ENCODE results near the gene SP110. TPM values are rescaled to one million over a fixed set of nuclear protein-coding genes. Genes with fewer than 3 reads are reported as not detected.

The SP110 gene
- total RNA-seq, 1 experiment from 2014 or later: 11.0 TPM

DNA sequence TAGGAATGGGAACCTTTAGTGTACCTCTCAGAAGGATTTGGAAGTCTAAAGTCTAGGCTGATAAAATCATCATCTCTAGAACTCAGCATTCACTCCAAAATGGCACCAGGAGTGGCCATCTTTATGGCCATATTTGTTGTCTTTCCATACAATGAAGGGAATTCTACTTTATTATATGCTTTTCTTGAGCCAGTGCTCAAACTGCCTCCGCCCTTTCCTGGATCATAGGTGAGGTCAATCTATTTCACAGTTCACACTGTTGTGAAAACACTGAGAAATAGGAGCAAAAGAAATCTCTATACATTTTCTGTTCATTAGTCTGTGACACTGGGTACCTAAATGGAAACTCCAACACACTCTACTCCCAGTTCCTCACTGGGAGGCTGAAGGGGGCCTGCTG, 55.6 kb downstream of the SP110 start:
- intact Hi-C loops (cut with micrococcal nuclease; ENCODE audit: unreplicated experiment): loop anchor here (5.0 to 10.0 kb wide), 3 partner anchors 97 to 448 kb away; partner anchors contain the start of gene SLC16A14
- Histone ChIP-seq H3K9me3 (ENCODE audit: low read depth, low read length, poor library complexity, severe bottlenecking) (no peaks in the 10 kb centered on the region), H3K36me3 (ENCODE audit: insufficient read depth, low read length, poor library complexity, severe bottlenecking) (no peaks in the 10 kb centered on the region), H3K4me1 (ENCODE audit: insufficient read depth, low read length, poor library complexity, severe bottlenecking) (no peaks in the 10 kb centered on the region), H3K27ac (ENCODE audit: low read depth, low read length, poor library complexity, severe bottlenecking) (no peak overlapping the region), H3K27me3 (replicated peaks; ENCODE audit: insufficient read depth, low read depth, low read length, poor library complexity) (no peaks in the 10 kb centered on the region), H3K4me3 (ENCODE audit: low read depth, low read length, poor library complexity, severe bottlenecking) (no peak overlapping the region)
- DNase-seq (ENCODE audit: low spot score): no peak
- TF ChIP-seq, protein P1, sequence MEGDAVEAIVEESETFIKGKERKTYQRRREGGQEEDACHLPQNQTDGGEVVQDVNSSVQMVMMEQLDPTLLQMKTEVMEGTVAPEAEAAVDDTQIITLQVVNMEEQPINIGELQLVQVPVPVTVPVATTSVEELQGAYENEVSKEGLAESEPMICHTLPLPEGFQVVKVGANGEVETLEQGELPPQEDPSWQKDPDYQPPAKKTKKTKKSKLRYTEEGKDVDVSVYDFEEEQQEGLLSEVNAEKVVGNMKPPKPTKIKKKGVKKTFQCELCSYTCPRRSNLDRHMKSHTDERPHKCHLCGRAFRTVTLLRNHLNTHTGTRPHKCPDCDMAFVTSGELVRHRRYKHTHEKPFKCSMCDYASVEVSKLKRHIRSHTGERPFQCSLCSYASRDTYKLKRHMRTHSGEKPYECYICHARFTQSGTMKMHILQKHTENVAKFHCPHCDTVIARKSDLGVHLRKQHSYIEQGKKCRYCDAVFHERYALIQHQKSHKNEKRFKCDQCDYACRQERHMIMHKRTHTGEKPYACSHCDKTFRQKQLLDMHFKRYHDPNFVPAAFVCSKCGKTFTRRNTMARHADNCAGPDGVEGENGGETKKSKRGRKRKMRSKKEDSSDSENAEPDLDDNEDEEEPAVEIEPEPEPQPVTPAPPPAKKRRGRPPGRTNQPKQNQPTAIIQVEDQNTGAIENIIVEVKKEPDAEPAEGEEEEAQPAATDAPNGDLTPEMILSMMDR (conservative IDR thresholded peaks at IDR 0.05; ENCODE audit: low read depth, low read length): no peak
- TF ChIP-seq EZH2 (IDR thresholded peaks at IDR 0.05; ENCODE audit: borderline replicate concordance, low read depth, low read length, poor library complexity, severe bottlenecking): no peak
- ChIA-PET CTCF (no interaction called here), POLR2A (ENCODE audit: low non-redundant PET) (no interaction called here)
- no TSS peak for BruUV-seq (replicated peaks)

DNA sequence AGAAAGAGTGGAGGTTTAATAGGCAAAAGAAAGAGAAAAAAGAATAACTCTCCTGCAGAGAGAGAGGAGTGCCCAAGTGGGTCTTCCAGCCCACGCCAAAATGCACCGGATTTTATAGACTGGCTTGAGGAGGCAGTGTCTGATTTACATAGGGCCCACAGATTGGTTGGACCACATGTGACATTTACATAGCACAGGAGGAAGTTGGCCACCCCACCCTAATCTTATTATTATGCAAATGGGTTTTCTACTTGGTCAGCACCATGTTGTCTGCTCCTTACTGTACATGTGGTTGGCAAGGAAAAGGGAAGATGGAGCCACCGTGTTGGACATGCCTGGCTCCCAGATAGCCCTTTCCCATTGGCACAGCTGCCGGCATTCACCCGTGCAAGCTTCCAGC, 56.8 kb downstream of the SP110 start:
- Histone ChIP-seq H3K27ac (ENCODE audit: low read depth, low read length, poor library complexity, severe bottlenecking) (no peak overlapping the region), H3K4me1 (ENCODE audit: insufficient read depth, low read length, poor library complexity, severe bottlenecking) (no peaks in the 10 kb centered on the region), H3K36me3 (ENCODE audit: insufficient read depth, low read length, poor library complexity, severe bottlenecking) (no peaks in the 10 kb centered on the region), H3K9me3 (ENCODE audit: low read depth, low read length, poor library complexity, severe bottlenecking) (no peaks in the 10 kb centered on the region), H3K27me3 (replicated peaks; ENCODE audit: insufficient read depth, low read depth, low read length, poor library complexity) (no peaks in the 10 kb centered on the region), H3K4me3 (ENCODE audit: low read depth, low read length, poor library complexity, severe bottlenecking) (no peak overlapping the region)
- intact Hi-C loops (cut with micrococcal nuclease; ENCODE audit: unreplicated experiment): loop anchor here (5.0 to 10.0 kb wide), 3 partner anchors 96 to 449 kb away; partner anchors contain the start of gene SLC16A14
- ChIA-PET CTCF (no interaction called here), POLR2A (ENCODE audit: low non-redundant PET) (no interaction called here)
- no TSS peak for BruUV-seq (replicated peaks)
- no peak for TF ChIP-seq EZH2 (IDR thresholded peaks at IDR 0.05; ENCODE audit: borderline replicate concordance, low read depth, low read length, poor library complexity, severe bottlenecking)
- TF ChIP-seq, protein P1 (conservative IDR thresholded peaks at IDR 0.05; ENCODE audit: low read depth, low read length): no peak
- peak; percentile 70 for DNase-seq (ENCODE audit: low spot score)

DNA sequence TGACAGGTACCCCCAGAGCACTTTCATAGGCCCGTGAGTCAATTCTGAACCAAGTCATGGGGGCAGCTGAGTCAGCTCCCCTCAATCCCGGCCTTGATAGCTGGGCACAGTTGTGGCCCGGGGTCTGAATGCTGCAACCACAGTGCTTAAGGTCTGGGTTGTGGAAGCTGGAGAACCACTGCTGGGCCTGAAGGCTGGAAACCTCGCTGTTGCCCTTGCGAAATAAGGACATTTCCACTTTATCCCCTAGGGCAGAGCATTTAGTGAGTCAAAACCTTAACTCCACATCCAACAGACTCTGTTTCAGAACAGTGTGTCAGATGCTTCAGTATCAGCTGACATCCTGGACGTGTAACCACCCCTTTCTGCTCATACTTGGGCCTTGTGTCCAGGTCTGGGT, 58.6 kb downstream of the SP110 start:
- no peak for DNase-seq (ENCODE audit: low spot score)
- no peaks in the 10 kb centered on the region for H3K27me3 ChIP-seq (replicated peaks; ENCODE audit: insufficient read depth, low read depth, low read length, poor library complexity)
- no peaks in the 10 kb centered on the region for H3K36me3 ChIP-seq (ENCODE audit: insufficient read depth, low read length, poor library complexity, severe bottlenecking)
- H3K9me3 ChIP-seq (ENCODE audit: low read depth, low read length, poor library complexity, severe bottlenecking): no peaks in the 10 kb centered on the region
- CTCF ChIA-PET: interaction anchor here (1.1 kb wide), 1 partner anchor 448 kb away, joined by 3 read pairs; no protein-coding TSS in a partner anchor
- intact Hi-C loops (cut with micrococcal nuclease; ENCODE audit: unreplicated experiment): loop anchor here (5.0 to 10.0 kb wide), 3 partner anchors 94 to 451 kb away; partner anchors contain the start of gene SLC16A14
- no peak overlapping the region for H3K27ac ChIP-seq (ENCODE audit: low read depth, low read length, poor library complexity, severe bottlenecking)
- POLR2A ChIA-PET (ENCODE audit: low non-redundant PET): no interaction called here
- no TSS peak for BruUV-seq (replicated peaks)
- H3K4me3 ChIP-seq (ENCODE audit: low read depth, low read length, poor library complexity, severe bottlenecking): no peak overlapping the region
- no peak for TF ChIP-seq EZH2 (IDR thresholded peaks at IDR 0.05; ENCODE audit: borderline replicate concordance, low read depth, low read length, poor library complexity, severe bottlenecking)
- TF ChIP-seq, protein P1 (conservative IDR thresholded peaks at IDR 0.05; ENCODE audit: low read depth, low read length): no peak
- H3K4me1 ChIP-seq (ENCODE audit: insufficient read depth, low read length, poor library complexity, severe bottlenecking): no peaks in the 10 kb centered on the region
